Activated naive CD8-positive, alpha-beta T cell treated with anti-CD3 and anti-CD28 coated beads, Interleukin-2, amount 50 U/mL, for 24 hours (primary cell): Measurements from ENCODE around the gene AGXT2.

ENCODE experiments used
- ATAC-seq: fragments of 150-1000 bp; cut with Tn5 transposase; one replicate; pipeline ENCODE4 v1.10.0; 2021
- DNase-seq: peaks from one replicate; pipeline ENCODE4 v3.0.0; 2021
- H3K27ac Mint-ChIP-seq: one replicate; pipeline ENCODE4 v1.8.0; 2021; ENCODE audit warnings: mild to moderate bottlenecking, mixed read lengths
- H3K27me3 Mint-ChIP-seq: one replicate; pipeline ENCODE4 v1.8.0; 2021; ENCODE audit warnings: mixed read lengths
- H3K36me3 Mint-ChIP-seq: one replicate; pipeline ENCODE4 v1.8.0; 2021; ENCODE audit warnings: low read depth, mixed read lengths
- H3K4me1 Mint-ChIP-seq: one replicate; pipeline ENCODE4 v1.8.0; 2021; ENCODE audit warnings: mixed read lengths
- H3K4me3 Mint-ChIP-seq: one replicate; pipeline ENCODE4 v1.8.0; 2021; ENCODE audit warnings: mild to moderate bottlenecking, moderate library complexity, mixed read lengths
- H3K9me3 Mint-ChIP-seq: one replicate; pipeline ENCODE4 v1.8.0; 2021; ENCODE audit warnings: mixed read lengths

AGXT2 gene

GRCh38 chr5:35066260-35066795 lies 18.6 kb upstream of the AGXT2 start:
- peaks cover 16% of the 10 kb centered on the region for H3K27me3 Mint-ChIP-seq
- ATAC-seq (no peak), DNase-seq (no peak)
- H3K9me3 Mint-ChIP-seq: no peaks in the 10 kb centered on the region
- no peaks in the 10 kb centered on the region for H3K4me1 Mint-ChIP-seq
- no peaks in the 10 kb centered on the region for H3K36me3 Mint-ChIP-seq
- H3K4me3 Mint-ChIP-seq: no peak overlapping the region
- no peak overlapping the region for H3K27ac Mint-ChIP-seq

GRCh38 chr5:35063414-35063813 lies 15.7 kb upstream of the AGXT2 start:
- Mint-ChIP-seq H3K9me3 (no peaks in the 10 kb centered on the region), H3K27me3 (peaks cover 25% of the 10 kb centered on the region), H3K4me3 (no peak overlapping the region), H3K27ac (no peak overlapping the region), H3K4me1 (peaks cover 3% of the 10 kb centered on the region), H3K36me3 (no peaks in the 10 kb centered on the region)
- no peak for ATAC-seq
- no peak for DNase-seq

- no peaks in the 10 kb centered on the region for H3K36me3 Mint-ChIP-seq
- H3K4me1 Mint-ChIP-seq: peaks cover 8% of the 10 kb centered on the region
- DNase-seq (no peak), ATAC-seq (no peak)
- H3K27me3 Mint-ChIP-seq: peaks cover 29% of the 10 kb centered on the region
- H3K27ac Mint-ChIP-seq: no peak overlapping the region
- H3K4me3 Mint-ChIP-seq: no peak overlapping the region
- no peaks in the 10 kb centered on the region for H3K9me3 Mint-ChIP-seq
These were observed 13.5 kb upstream of the AGXT2 start for GRCh38 chr5:35061211-35061770.

- H3K4me3 Mint-ChIP-seq: no peak overlapping the region
- peaks cover 34% of the 10 kb centered on the region for H3K27me3 Mint-ChIP-seq
- ATAC-seq: no peak
- peaks cover 8% of the 10 kb centered on the region for H3K4me1 Mint-ChIP-seq
- no peak for DNase-seq
- H3K36me3 Mint-ChIP-seq: no peaks in the 10 kb centered on the region
- no peaks in the 10 kb centered on the region for H3K9me3 Mint-ChIP-seq
- H3K27ac Mint-ChIP-seq: no peak overlapping the region
These were observed 12.5 kb upstream of the AGXT2 start for GRCh38 chr5:35060236-35060635.

- Mint-ChIP-seq H3K4me1 (peaks cover 8% of the 10 kb centered on the region), H3K27me3 (peaks cover 34% of the 10 kb centered on the region)
These were observed 11.5 kb upstream of the AGXT2 start for GRCh38 chr5:35059251-35059650.

GRCh38 chr5:35058374-35058788 lies 10.6 kb upstream of the AGXT2 start:
- DNase-seq (no peak), ATAC-seq (peak; percentile 79)
- H3K36me3 Mint-ChIP-seq: no peaks in the 10 kb centered on the region
- H3K9me3 Mint-ChIP-seq: no peaks in the 10 kb centered on the region
- no peak overlapping the region for H3K27ac Mint-ChIP-seq
- peaks cover 8% of the 10 kb centered on the region for H3K4me1 Mint-ChIP-seq
- peaks cover 38% of the 10 kb centered on the region for H3K27me3 Mint-ChIP-seq
- H3K4me3 Mint-ChIP-seq: no peak overlapping the region

More at GRCh38 chr5:35059251-35059650, 11.5 kb upstream of the AGXT2 start:
- ATAC-seq (no peak), DNase-seq (no peak)
- H3K9me3 Mint-ChIP-seq: no peaks in the 10 kb centered on the region
- H3K36me3 Mint-ChIP-seq: no peaks in the 10 kb centered on the region
- H3K27ac Mint-ChIP-seq: no peak overlapping the region
- no peak overlapping the region for H3K4me3 Mint-ChIP-seq

GRCh38 chr5:35056686-35057085 lies 8.9 kb upstream of the AGXT2 start:
- H3K27me3 Mint-ChIP-seq: peaks cover 36% of the 10 kb centered on the region
- DNase-seq: no peak
- H3K4me3 Mint-ChIP-seq: no peak overlapping the region
- H3K27ac Mint-ChIP-seq: no peak overlapping the region
- peaks cover 8% of the 10 kb centered on the region for H3K4me1 Mint-ChIP-seq
- H3K36me3 Mint-ChIP-seq: no peaks in the 10 kb centered on the region
- H3K9me3 Mint-ChIP-seq: no peaks in the 10 kb centered on the region
- ATAC-seq: no peak

- DNase-seq: no peak
- H3K9me3 Mint-ChIP-seq: no peaks in the 10 kb centered on the region
These were observed 5.1 kb upstream of the AGXT2 start for GRCh38 chr5:35052838-35053237.

GRCh38 chr5:35050541-35051126 lies 2.9 kb upstream of the AGXT2 start:
- no peaks in the 10 kb centered on the region for H3K9me3 Mint-ChIP-seq
- DNase-seq (no peak), ATAC-seq (no peak)
- H3K36me3 Mint-ChIP-seq: no peaks in the 10 kb centered on the region
- H3K4me3 Mint-ChIP-seq: no peak overlapping the region
- no peak overlapping the region for H3K27ac Mint-ChIP-seq
- no peaks in the 10 kb centered on the region for H3K4me1 Mint-ChIP-seq
- peaks cover 30% of the 10 kb centered on the region for H3K27me3 Mint-ChIP-seq

More at GRCh38 chr5:35052838-35053237, 5.1 kb upstream of the AGXT2 start:
- Mint-ChIP-seq H3K4me1 (no peaks in the 10 kb centered on the region), H3K27me3 (peaks cover 38% of the 10 kb centered on the region), H3K4me3 (no peak overlapping the region), H3K27ac (no peak overlapping the region), H3K36me3 (no peaks in the 10 kb centered on the region)
- no peak for ATAC-seq

- no peak overlapping the region for H3K27ac Mint-ChIP-seq
- H3K4me3 Mint-ChIP-seq: no peak overlapping the region
- H3K9me3 Mint-ChIP-seq: no peaks in the 10 kb centered on the region
- ATAC-seq: no peak
- no peaks in the 10 kb centered on the region for H3K36me3 Mint-ChIP-seq
- DNase-seq: no peak
- H3K4me1 Mint-ChIP-seq: no peaks in the 10 kb centered on the region
- peaks cover 26% of the 10 kb centered on the region for H3K27me3 Mint-ChIP-seq
These were observed 1.2 kb upstream of the AGXT2 start for GRCh38 chr5:35048910-35049309.

GRCh38 chr5:35046774-35047173 lies 975 bp downstream of the AGXT2 start:
- DNase-seq: no peak

GRCh38 chr5:35045280-35045679 lies 2.5 kb downstream of the AGXT2 start:
- peaks cover 23% of the 10 kb centered on the region for H3K27me3 Mint-ChIP-seq
- H3K4me1 Mint-ChIP-seq: no peaks in the 10 kb centered on the region
- no peak for ATAC-seq
- no peak overlapping the region for H3K27ac Mint-ChIP-seq
- H3K4me3 Mint-ChIP-seq: no peak overlapping the region
- DNase-seq: no peak
- no peaks in the 10 kb centered on the region for H3K9me3 Mint-ChIP-seq
- no peaks in the 10 kb centered on the region for H3K36me3 Mint-ChIP-seq

More at GRCh38 chr5:35046774-35047173, 975 bp downstream of the AGXT2 start:
- Mint-ChIP-seq H3K4me3 (no peak overlapping the region), H3K27me3 (peaks cover 22% of the 10 kb centered on the region), H3K9me3 (no peaks in the 10 kb centered on the region), H3K27ac (no peak overlapping the region), H3K4me1 (no peaks in the 10 kb centered on the region), H3K36me3 (no peaks in the 10 kb centered on the region)
- ATAC-seq: peak; percentile 57

- DNase-seq (no peak), ATAC-seq (no peak)
- H3K36me3 Mint-ChIP-seq: no peaks in the 10 kb centered on the region
- H3K9me3 Mint-ChIP-seq: no peaks in the 10 kb centered on the region
- H3K27ac Mint-ChIP-seq: no peak overlapping the region
- peaks cover 25% of the 10 kb centered on the region for H3K27me3 Mint-ChIP-seq
- H3K4me1 Mint-ChIP-seq: no peaks in the 10 kb centered on the region
- no peak overlapping the region for H3K4me3 Mint-ChIP-seq
These were observed 3.1 kb downstream of the AGXT2 start for GRCh38 chr5:35044649-35045048.

GRCh38 chr5:35042781-35043180 lies 5.0 kb downstream of the AGXT2 start:
- H3K9me3 Mint-ChIP-seq: no peaks in the 10 kb centered on the region
- no peak for ATAC-seq
- H3K36me3 Mint-ChIP-seq: no peaks in the 10 kb centered on the region
- no peak for DNase-seq
- no peak overlapping the region for H3K27ac Mint-ChIP-seq
- peaks cover 21% of the 10 kb centered on the region for H3K27me3 Mint-ChIP-seq
- no peaks in the 10 kb centered on the region for H3K4me1 Mint-ChIP-seq
- no peak overlapping the region for H3K4me3 Mint-ChIP-seq

- Mint-ChIP-seq H3K9me3 (no peaks in the 10 kb centered on the region), H3K36me3 (no peaks in the 10 kb centered on the region), H3K27me3 (peaks cover 23% of the 10 kb centered on the region), H3K27ac (no peak overlapping the region), H3K4me1 (no peaks in the 10 kb centered on the region), H3K4me3 (no peak overlapping the region)
- no peak for ATAC-seq
- no peak for DNase-seq
These were observed 6.5 kb downstream of the AGXT2 start for GRCh38 chr5:35041261-35041660.
